Nasal cavity respiratory epithelium epithelial cell of viscerocranial mucosa (primary cell): Measurements from ENCODE around the gene ATP12A. TPM values are rescaled to one million over a fixed set of nuclear protein-coding genes. Genes with fewer than 3 reads are reported as not detected.

ENCODE experiments used
- total RNA-seq: library from RNA; depleted of rRNA; stranded (reverse); fragments of >200 nt; gene quantifications from 2 replicates; pipeline ENCODE4 v1.2.3, GENCODE V29; 2014

ATP12A gene
- total RNA-seq = 2.1 and 2.4 TPM in 2 replicates

GRCh38 chr13:24680258-24680920 lies at the start of gene ATP12A:
Gene ATP12A, plus strand, starts transcription at chr13:24680408. Its CDS starts 336 bp downstream, at chr13:24680744.

Other genes with a start within 250 kb of the ATP12A start
- gene PARP4, start 167.6 kb upstream of the ATP12A start, total RNA-seq = 7.2 and 44.5 TPM in 2 replicates
- under 0.01 TPM in 1 of 2 replicates, not detected in the other for gene RNF17, start 83.8 kb downstream of the ATP12A start, total RNA-seq